EL (cell line): ENCODE results near the gene LYZ.

ENCODE experiments used
- DNase-seq: peaks from one replicate; pipeline ENCODE4 v3.0.0-alpha.2; 2016

Gene LYZ

GRCh38 chr12:69389831-69390230 lies 41.6 kb downstream of the LYZ start:
- DNase-seq, result peak; percentile 72

GRCh38 chr12:69392179-69392928 lies 44.2 kb downstream of the LYZ start:
- peak; percentile 34 for DNase-seq

- DNase-seq, result no peak
Observed at GRCh38 chr12:69396041-69396440, 47.9 kb downstream of the LYZ start.

GRCh38 chr12:69396963-69397362 lies 48.8 kb downstream of the LYZ start:
- DNase-seq, result no peak

GRCh38 chr12:69397978-69398377 lies 49.8 kb downstream of the LYZ start:
- DNase-seq, result no peak

- no peak for DNase-seq
Observed at GRCh38 chr12:69401940-69402339, 53.8 kb downstream of the LYZ start.
